ENCODE data around the gene IL1R2.

- TF ChIP-seq, protein P1, sequence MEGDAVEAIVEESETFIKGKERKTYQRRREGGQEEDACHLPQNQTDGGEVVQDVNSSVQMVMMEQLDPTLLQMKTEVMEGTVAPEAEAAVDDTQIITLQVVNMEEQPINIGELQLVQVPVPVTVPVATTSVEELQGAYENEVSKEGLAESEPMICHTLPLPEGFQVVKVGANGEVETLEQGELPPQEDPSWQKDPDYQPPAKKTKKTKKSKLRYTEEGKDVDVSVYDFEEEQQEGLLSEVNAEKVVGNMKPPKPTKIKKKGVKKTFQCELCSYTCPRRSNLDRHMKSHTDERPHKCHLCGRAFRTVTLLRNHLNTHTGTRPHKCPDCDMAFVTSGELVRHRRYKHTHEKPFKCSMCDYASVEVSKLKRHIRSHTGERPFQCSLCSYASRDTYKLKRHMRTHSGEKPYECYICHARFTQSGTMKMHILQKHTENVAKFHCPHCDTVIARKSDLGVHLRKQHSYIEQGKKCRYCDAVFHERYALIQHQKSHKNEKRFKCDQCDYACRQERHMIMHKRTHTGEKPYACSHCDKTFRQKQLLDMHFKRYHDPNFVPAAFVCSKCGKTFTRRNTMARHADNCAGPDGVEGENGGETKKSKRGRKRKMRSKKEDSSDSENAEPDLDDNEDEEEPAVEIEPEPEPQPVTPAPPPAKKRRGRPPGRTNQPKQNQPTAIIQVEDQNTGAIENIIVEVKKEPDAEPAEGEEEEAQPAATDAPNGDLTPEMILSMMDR (IDR thresholded peaks at IDR 0.05): no peak
- no peak for TF ChIP-seq POLR2A (IDR thresholded peaks at IDR 0.05)
Observed at GRCh38 chr2:102055346-102055990, 63.7 kb downstream of the IL1R2 start.

Measured in testis (tissue), 2 donors.